H1 (cell line): Measurements from ENCODE around the gene ARSI. TPM values are rescaled to one million over a fixed set of nuclear protein-coding genes. Genes with fewer than 3 reads are reported as not detected.

Source experiments
- BACH1 ChIP-seq: IDR thresholded peaks from 2 replicates; pipeline ENCODE4 v1.6.1; 2012; ENCODE audit warnings: low read length, improper control_type of control experiment
- CBX8 ChIP-seq: fragments of 300-800, 300-1000 bp; sonication (generic); IDR thresholded peaks from 2 replicates; pipeline ENCODE4 v1.7.1; 2016; ENCODE audit warnings: low read depth, low read length, borderline replicate concordance
- CHD2 ChIP-seq: IDR thresholded peaks from 2 replicates; pipeline ENCODE4 v1.6.1; 2012; ENCODE audit warnings: low read length, improper control_type of control experiment
- CHD7 ChIP-seq: fragments of 300-600 bp; sonication (generic); IDR thresholded peaks from 2 replicates; pipeline ENCODE4 v1.7.1; 2012; ENCODE audit warnings: low read length, moderate library complexity, mild to moderate bottlenecking, inconsistent platforms; ENCODE audit not compliant: insufficient replicate concordance
- EGR1 ChIP-seq: IDR thresholded peaks from 2 replicates; pipeline ENCODE4 v1.6.1; 2011; ENCODE audit warnings: low read depth, low read length, borderline replicate concordance
- NRF1 ChIP-seq: IDR thresholded peaks from 2 replicates; pipeline ENCODE4 v1.6.1; 2011; ENCODE audit warnings: mild to moderate bottlenecking, low read depth, low read length, improper control_type of control experiment
- PHF8 ChIP-seq: fragments of 200-600 bp; sonication (generic); conservative IDR thresholded peaks from 2 replicates; pipeline ENCODE4 v1.7.1; 2012; ENCODE audit warnings: low read depth, mild to moderate bottlenecking, inconsistent platforms, low read length, moderate library complexity
- RNF2 ChIP-seq: fragments of 200-900, 300-1000 bp; sonication (generic); IDR thresholded peaks from 2 replicates; pipeline ENCODE4 v1.7.1; 2016; ENCODE audit warnings: borderline replicate concordance, low read depth, mild to moderate bottlenecking, antibody characterized with exemption, low read length; ENCODE audit not compliant: poor library complexity, severe bottlenecking; ENCODE audit errors: missing control alignments
- SIN3A ChIP-seq, 2 experiments: IDR thresholded peaks in 1 of 2; conservative IDR thresholded peaks in 1 of 2; 2 replicates each; pipeline ENCODE4 v1.6.1; 2011 to 2012; ENCODE audit warnings: low read length in 2 of 2, improper control_type of control experiment in 1 of 2, low read depth in 1 of 2, mild to moderate bottlenecking in 1 of 2
- TBP ChIP-seq: IDR thresholded peaks from 2 replicates; pipeline ENCODE4 v1.6.1; 2011; ENCODE audit warnings: low read depth, low read length, improper control_type of control experiment
- polyA plus RNA-seq, 7 experiments: library from polyadenylated mRNA; depleted of rRNA in 3 of 7; stranded (reverse) in 5 of 7; unstranded in 2 of 7; fragments of >200 nt in 5 of 7; fragments of 200-250 nt in 2 of 7; gene quantifications; 1 replicate in 5 of 7; 2 replicates in 1 of 7; 4 replicates in 1 of 7; pipeline versions ENCODE4 v1.2.1 to v1.2.3, GENCODE V29; 2011 to 2013; ENCODE audit warnings: missing spikeins in 2 of 7, mixed read lengths in 2 of 7
- total RNA-seq: library from RNA; stranded (reverse); fragmentation: NEBNext Ultra II Directional; extraction: Animal tissue kit (Norgen Biotek cat#: 25700); gene quantifications from 2 replicates; pipeline ENCODE4 v1.2.1, GENCODE V29; 2021

Gene ARSI
- total and polyA plus RNA-seq, 2 of the 8 experiments (the other 6 are each of a cell fraction or from before 2014, with no cell fraction given) = 4.5 to 6.7 TPM

GRCh38 chr5:150302301-150303069 lies at the start of gene ARSI (continued):
- TF ChIP-seq CHD7 (no peak), SIN3A (conservative IDR thresholded peaks at IDR 0.05 in 1 of 2, IDR thresholded peaks at IDR 0.05 in 1 of 2; ENCODE audit: low read depth in 1 of 2, low read length in 2 of 2) (no peak), PHF8 (no peak; the same call in 1 of the 2 replicates), EGR1 (no peak), NRF1 (no peak), TBP (peak; percentile 27; the same call in 1 of the 2 replicates), CHD2 (no peak), CBX8 (no peak), RNF2 (no peak), BACH1 (no peak)
